GM18858 (cell line): Measurements from ENCODE around the gene OR4E1.
"Not testable (repeated sequence)": the region's sequence is repeated elsewhere in the genome, so short reads cannot be mapped to it uniquely, and the experiment has no call there.

ENCODE experiments used
- ATAC-seq: cut with Tn5 transposase; IDR thresholded peaks from one replicate; pipeline ENCODE4 v1.9.1; 2021; ENCODE audit not compliant: unreplicated experiment

Gene OR4E1

DNA sequence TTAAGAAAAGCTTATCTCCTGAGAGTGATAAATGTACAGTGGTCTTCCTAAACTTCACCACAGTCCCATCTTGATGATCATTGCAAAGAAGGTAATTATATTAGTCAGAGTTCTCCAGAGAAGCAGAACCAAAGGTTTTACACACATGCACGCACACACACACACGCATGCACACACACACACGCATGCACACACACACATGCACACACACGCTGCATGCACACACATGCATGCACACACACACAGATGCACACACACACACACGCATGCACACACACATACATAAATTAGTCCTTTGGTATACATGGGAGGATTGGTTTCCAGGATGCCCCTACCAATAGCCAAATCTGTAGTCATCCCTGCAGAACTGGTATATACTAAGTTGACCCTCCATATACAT is 19.4 kb downstream of the OR4E1 start:
- no peak for ATAC-seq

DNA sequence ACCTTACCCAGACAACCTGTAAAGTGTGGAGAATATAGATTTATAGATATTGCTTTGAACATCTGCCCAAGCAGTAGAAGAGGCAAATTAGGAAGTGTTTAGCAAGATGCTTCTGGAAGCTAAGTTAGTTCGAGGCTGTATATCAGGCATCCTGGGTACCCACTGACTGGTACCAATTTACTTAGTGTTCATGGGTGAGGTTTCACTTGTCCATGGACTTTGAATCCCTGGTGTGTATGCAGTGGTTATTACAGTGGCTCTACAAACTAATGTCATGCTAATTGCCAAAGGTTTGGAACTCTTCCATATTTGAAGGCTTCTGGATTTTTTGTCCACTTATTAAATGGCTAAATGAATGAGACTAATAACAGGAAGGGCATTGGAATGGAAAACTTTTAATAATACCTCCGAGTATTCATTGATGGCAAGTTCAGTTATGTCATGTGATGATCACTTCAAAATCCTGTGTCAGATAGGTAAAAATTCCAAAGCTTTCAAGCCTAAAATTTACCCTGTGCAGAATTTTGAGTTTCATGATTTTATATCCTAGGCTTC is 20.2 kb downstream of the OR4E1 start, which contains the start of gene OR4E2:
Gene OR4E2, plus strand, starts transcription at position 505 of the 555 bp plus-strand sequence. CDS start 11,248 bp downstream, outside the sequence.
- ATAC-seq = no peak

DNA sequence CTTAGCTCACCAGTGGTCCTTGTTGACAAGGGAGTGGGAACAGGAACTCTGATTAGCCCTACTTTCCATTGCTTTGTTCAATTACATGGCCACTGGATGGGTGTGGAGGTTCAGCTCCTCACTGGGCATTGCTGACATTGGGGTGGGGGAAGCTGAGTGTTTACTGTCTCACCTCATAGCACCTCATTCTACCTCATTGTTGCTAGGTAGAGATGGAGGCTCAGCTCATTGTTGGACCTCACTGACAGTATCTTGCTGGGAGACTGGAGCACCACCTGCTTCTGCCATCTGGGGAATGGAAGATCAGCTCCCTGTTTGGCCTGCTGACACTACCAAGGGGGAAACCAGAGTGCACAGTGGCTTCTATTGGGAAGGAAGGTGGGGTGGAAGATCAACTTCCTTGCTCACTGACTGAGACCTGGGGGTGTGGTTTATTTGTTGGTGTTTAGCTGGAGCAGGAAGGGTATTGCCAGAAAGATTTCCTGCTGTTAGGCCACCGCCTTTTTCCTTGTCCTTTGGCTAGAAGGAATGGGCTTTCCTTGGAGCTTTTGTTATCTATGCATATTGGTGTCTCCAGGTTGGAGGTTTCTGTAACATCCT is 21.3 kb downstream of the OR4E1 start:
- ATAC-seq = no peak

DNA sequence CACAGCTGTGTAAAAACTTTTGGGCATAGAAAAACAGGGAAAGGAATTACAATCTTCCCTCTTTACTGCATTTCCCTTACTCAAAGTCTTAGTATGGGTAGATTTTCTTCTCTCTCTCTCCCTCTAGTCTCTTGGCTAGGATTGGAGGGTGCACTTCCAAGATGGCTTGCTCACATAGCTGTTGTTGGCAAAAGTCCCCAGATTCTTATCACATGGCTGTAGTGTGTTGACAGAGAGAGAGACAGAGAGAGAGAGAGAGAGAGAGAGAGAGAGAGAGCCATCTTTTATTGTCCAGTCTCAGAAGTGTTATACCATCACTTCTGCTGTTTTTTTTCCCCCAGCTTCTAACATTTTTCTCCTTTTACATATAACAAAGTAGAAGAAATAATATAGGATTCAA is 26.2 kb downstream of the OR4E1 start:
- no peak for ATAC-seq

DNA sequence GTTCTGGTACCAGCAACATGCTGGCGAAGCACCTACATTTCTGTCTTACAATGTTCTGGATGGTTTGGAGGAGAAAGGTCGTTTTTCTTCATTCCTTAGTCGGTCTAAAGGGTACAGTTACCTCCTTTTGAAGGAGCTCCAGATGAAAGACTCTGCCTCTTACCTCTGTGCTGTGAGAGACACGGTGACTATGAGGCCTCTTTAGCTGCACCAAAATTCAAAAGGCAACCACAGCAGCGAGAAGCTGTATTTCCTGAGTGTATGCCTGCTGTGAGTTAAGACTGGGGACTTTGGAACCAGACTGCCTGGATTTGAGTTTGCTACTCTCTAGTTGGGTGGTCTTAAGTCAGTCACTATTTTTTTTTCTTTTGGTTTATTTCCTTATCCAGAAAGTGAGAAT is 30.2 kb downstream of the OR4E1 start:
- ATAC-seq = no peak

DNA sequence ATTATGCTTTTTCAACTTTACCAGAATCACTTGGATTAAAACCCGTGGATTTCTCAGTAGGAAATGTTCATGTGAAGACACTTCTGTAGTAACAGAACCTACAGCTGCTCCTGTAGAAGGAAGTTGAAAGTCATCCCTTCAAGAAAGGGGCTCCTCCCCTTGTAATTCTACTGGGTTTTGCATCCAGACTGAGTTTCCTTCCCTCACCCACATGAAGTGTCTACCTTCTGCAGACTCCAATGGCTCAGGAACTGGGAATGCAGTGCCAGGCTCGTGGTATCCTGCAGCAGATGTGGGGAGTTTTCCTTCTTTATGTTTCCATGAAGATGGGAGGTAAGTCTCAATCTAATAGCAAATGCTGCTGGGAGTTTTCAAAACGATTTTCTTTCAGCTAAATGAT is 30.9 kb downstream of the OR4E1 start:
- ATAC-seq = no peak

DNA sequence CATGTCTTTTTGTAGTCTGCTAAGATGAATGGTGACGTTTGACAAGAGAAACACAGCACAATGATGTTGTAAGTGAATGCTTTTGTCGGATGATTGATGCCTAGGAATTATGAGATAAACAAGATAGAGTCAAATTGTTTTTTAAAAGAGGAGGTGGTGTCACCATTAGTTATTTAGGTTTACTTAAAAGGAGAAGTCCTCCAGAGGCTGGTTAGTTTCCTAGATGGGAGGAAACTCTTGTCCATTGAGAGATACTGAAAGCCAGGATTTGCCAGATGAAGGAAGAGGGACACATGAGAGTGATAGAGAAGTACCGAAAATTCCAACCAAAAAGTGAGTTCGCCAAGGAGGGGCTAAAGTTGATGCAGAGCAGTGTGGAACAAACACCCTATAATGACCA is 38.8 kb downstream of the OR4E1 start, which contains the start of gene OR10G2:
Gene OR10G2, minus strand, starts transcription at position 101 of the 400 bp plus-strand sequence. Its CDS starts 98 bp downstream, at position 3.
- no peak for ATAC-seq

DNA sequence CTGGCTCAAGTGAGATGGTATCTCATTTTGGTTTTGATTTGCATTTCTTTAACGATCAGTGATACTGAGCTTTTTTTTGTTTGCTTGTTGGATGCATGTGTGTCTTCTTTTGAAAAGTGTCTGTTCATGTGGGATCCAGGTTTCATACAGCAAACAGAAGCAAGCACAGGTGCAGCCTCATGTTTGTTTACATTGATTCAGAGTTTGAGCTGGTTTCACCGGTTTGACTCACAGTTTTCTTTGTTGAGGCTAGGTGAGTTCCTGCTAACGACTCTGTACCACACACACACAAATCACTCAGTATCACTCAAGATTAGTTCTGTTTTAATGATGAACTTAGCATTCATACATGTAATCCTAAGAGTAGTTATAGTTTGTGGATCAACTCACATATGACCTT is 42.5 kb downstream of the OR4E1 start:
- no peak for ATAC-seq

DNA sequence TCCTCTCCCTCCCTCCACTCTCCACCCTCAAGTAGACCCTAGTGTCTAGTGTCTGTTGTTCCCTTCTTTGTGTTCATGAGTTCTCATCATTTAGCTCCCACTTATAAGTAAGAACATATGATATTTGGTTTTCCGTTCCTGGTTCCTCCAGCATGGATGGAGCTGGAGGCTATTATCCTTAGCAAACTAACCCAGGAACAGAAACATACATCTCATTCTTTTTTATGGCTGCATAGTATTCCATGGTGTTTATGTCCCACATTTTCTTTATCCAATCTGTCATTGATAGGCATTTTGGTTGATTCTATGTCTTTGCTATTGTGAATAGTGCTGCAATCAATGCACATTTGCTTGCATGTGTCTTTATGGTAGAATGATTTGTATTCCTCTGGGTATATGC is 43.1 kb downstream of the OR4E1 start:
- not testable (repeated sequence) for ATAC-seq

DNA sequence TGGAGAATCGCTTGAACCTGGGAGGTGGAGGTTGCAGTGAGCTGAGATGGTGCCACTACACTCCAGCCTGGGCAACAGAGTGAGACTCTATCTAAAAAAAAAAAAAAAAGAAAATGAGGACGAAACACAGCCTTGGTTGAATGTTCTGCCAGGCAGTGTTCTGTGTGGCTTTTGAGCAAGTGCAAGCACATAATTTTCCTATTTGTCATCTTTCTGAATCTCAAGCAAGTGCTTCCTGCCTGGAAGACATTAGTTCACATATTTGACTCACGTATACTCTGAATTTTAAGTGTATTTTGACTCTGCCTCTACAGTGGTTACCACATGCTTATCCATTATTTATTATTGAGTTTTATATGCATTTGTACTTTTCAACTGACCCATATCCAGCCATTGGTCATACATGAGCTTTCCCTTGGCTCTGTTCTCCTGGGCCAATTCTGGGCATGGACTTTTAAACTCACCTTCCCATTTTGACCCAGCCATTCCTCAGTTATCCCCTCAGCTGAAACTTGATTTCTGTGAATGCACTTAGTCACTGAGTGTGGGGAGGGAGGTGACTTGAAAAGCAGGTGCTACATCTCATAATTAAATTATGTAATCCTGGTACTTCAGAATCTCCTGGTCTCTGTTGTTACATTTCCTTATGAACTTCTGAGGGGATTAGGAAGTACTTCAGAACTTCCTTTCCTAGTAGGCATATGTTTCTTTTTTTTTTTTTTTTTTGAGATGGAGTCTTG is 47.0 kb downstream of the OR4E1 start:
- no peak for ATAC-seq
